ENCODE data around the gene DESI1. TPM values are rescaled to one million over a fixed set of nuclear protein-coding genes. Genes with fewer than 3 reads are reported as not detected.

DESI1 gene
- total RNA-seq (2022): 59.6 and 67.2 TPM in 2 replicates
- percentile 77 among the genes with signal in this experiment for Bru-seq, nascent RNA
- BruChase-seq, experiment 1, labeled RNA remaining after a 6-hour chase: percentile 89 among the genes with signal in this experiment
- BruChase-seq, experiment 2, labeled RNA remaining after a 2-hour chase: percentile 86 among the genes with signal in this experiment
- long read RNA-seq, transcript DESI1-201 (6 exons, 3,833 nt): major isoform, 61 of 96 reads
- long read RNA-seq, partial matches to known transcripts: 5 of 96 reads
- long read RNA-seq, other reads (novel, unspliced or antisense): 30 of 96 reads

- TF ChIP-seq CTCF (IDR thresholded peaks at IDR 0.05; ENCODE audit: unreplicated experiment): no peak
- Mint-ChIP-seq H3K27ac (ENCODE audit: low read depth, unreplicated experiment) (peak within 1 kb of the TSS; percentile 95), H3K9me3 (ENCODE audit: unreplicated experiment) (no peaks in the 10 kb centered on the region), H3K4me1 (ENCODE audit: insufficient read depth, unreplicated experiment) (peaks cover 29% of the 10 kb centered on the region), H3K36me3 (ENCODE audit: insufficient read depth, unreplicated experiment) (peaks cover 53% of the 10 kb centered on the region), H3K27me3 (ENCODE audit: insufficient read depth, unreplicated experiment) (no peaks in the 10 kb centered on the region), H3K4me3 (ENCODE audit: unreplicated experiment) (peak within 1 kb of the TSS; percentile 93)
- no TSS peak for BruUV-seq (replicated peaks)
- intact Hi-C loops (cut with micrococcal nuclease): no loop called here
- ChIA-PET POLR2A (interaction anchor here (0.5 to 4.7 kb wide), 29 partner anchors 8 to 763 kb away, joined by 3 to 60 read pairs (median 5); partner anchors contain the start of genes PMM1, POLR3H, SNU13 and TEF), CTCF (interaction anchor here (0.6 to 2.5 kb wide), 3 partner anchors 17 to 30 kb away, joined by 3 to 18 read pairs (median 9); no protein-coding TSS in a partner anchor)
- peak; percentile 38 for DNase-seq (ENCODE audit: unreplicated experiment)
Measured at GRCh38 chr22:41620589-41621098, at the start of gene DESI1. TSS of gene DESI1 (minus strand) at chr22:41621043. CDS start at chr22:41620839, 204 bp downstream.

- POLR2A ChIA-PET: interaction anchor here (0.7 kb wide), 1 partner anchor 41 kb away, joined by 3 read pairs; no protein-coding TSS in a partner anchor
Measured at GRCh38 chr22:41668971-41669911, 48.4 kb upstream of the DESI1 start.

GRCh38 chr22:41664951-41665350, 44.1 kb upstream of the DESI1 start:
- Mint-ChIP-seq H3K36me3 (ENCODE audit: insufficient read depth, unreplicated experiment) (peaks cover 77% of the 10 kb centered on the region), H3K27me3 (ENCODE audit: insufficient read depth, unreplicated experiment) (no peaks in the 10 kb centered on the region), H3K4me1 (ENCODE audit: insufficient read depth, unreplicated experiment) (peaks cover 9% of the 10 kb centered on the region), H3K9me3 (ENCODE audit: unreplicated experiment) (no peaks in the 10 kb centered on the region), H3K4me3 (ENCODE audit: unreplicated experiment) (no peak overlapping the region), H3K27ac (ENCODE audit: low read depth, unreplicated experiment) (no peak overlapping the region)
- POLR2A ChIA-PET: interaction anchor here (1.0 to 4.2 kb wide), 4 partner anchors 16 to 44 kb away, joined by 4 to 36 read pairs (median 6); partner anchors contain the start of genes DESI1, SNU13 and XRCC6
- intact Hi-C loops (cut with micrococcal nuclease): no loop called here
- no TSS peak for BruUV-seq (replicated peaks)
- DNase-seq (ENCODE audit: unreplicated experiment): no peak
- no peak for TF ChIP-seq CTCF (IDR thresholded peaks at IDR 0.05; ENCODE audit: unreplicated experiment)
- CTCF ChIA-PET: interaction anchor here (0.5 to 3.1 kb wide), 6 partner anchors 13 to 1629 kb away, joined by 3 to 14 read pairs (median 3); no protein-coding TSS in a partner anchor

More at GRCh38 chr22:41668971-41669911, 48.4 kb upstream of the DESI1 start:
- no TSS peak for BruUV-seq (replicated peaks)
- H3K9me3 Mint-ChIP-seq (ENCODE audit: unreplicated experiment): no peaks in the 10 kb centered on the region
- no peak for TF ChIP-seq CTCF (IDR thresholded peaks at IDR 0.05; ENCODE audit: unreplicated experiment)
- CTCF ChIA-PET: interaction anchor here (1.0 kb wide), 1 partner anchor 8 kb away, joined by 3 read pairs; no protein-coding TSS in a partner anchor
- peaks cover 54% of the 10 kb centered on the region for H3K36me3 Mint-ChIP-seq (ENCODE audit: insufficient read depth, unreplicated experiment)
- H3K4me3 Mint-ChIP-seq (ENCODE audit: unreplicated experiment): no peak overlapping the region
- no peak for DNase-seq (ENCODE audit: unreplicated experiment)
- intact Hi-C loops (cut with micrococcal nuclease): no loop called here
- H3K27ac Mint-ChIP-seq (ENCODE audit: low read depth, unreplicated experiment): peak overlapping the region; percentile 93
- H3K27me3 Mint-ChIP-seq (ENCODE audit: insufficient read depth, unreplicated experiment): no peaks in the 10 kb centered on the region
- H3K4me1 Mint-ChIP-seq (ENCODE audit: insufficient read depth, unreplicated experiment): peaks cover 5% of the 10 kb centered on the region
